Fibroblast of pulmonary artery (primary cell): Measurements from ENCODE around the gene LEMD2.

ENCODE experiments used
- DNase-seq: peaks from one replicate; pipeline ENCODE4 v3.0.0-alpha.2; 2010; ENCODE audit warnings: low read depth
- H3K4me3 ChIP-seq: replicated peaks from 2 replicates; pipeline ENCODE4 v1.5.1; 2011; ENCODE audit warnings: low read depth, mild to moderate bottlenecking, control low read depth, low read length, moderate library complexity
- TF ChIP-seq, protein P1 (sequence below): IDR thresholded peaks from 2 replicates; pipeline ENCODE4 v1.5.1; 2011; ENCODE audit warnings: mild to moderate bottlenecking, control low read depth, low read length, inconsistent platforms; ENCODE audit errors: missing control alignments

Gene LEMD2

DNA sequence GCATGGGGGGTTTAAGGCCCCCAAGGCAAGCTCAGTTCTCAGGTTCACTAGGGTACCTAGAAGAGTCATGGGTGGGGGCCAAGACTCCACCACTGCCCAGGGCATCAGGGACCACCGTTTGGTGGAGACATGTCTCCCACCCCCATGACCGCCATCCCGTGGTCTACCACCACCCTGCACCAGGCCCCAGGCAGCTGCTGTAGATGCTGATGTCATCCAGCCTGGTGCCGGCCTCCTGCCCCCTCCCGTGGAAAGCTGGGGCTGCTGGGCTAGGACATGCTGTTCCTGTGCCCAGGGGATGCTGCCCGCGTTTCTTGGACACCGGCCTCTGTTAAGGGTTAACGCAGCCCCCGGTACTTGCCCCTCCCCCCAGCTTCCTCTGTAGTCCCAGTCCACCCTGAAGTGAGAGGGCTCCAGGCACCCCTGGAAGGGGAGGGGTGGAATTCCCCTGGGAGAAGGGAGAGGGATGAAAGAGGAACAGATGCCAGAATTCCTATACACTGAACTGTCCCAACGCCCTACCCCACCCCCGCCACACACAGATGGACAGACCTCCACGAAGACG, 42.8 kb downstream of the LEMD2 start:
- TF ChIP-seq, protein P1, sequence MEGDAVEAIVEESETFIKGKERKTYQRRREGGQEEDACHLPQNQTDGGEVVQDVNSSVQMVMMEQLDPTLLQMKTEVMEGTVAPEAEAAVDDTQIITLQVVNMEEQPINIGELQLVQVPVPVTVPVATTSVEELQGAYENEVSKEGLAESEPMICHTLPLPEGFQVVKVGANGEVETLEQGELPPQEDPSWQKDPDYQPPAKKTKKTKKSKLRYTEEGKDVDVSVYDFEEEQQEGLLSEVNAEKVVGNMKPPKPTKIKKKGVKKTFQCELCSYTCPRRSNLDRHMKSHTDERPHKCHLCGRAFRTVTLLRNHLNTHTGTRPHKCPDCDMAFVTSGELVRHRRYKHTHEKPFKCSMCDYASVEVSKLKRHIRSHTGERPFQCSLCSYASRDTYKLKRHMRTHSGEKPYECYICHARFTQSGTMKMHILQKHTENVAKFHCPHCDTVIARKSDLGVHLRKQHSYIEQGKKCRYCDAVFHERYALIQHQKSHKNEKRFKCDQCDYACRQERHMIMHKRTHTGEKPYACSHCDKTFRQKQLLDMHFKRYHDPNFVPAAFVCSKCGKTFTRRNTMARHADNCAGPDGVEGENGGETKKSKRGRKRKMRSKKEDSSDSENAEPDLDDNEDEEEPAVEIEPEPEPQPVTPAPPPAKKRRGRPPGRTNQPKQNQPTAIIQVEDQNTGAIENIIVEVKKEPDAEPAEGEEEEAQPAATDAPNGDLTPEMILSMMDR, result no peak
- H3K4me3 ChIP-seq, result no peak overlapping the region
- DNase-seq, result peak; percentile 57

DNA sequence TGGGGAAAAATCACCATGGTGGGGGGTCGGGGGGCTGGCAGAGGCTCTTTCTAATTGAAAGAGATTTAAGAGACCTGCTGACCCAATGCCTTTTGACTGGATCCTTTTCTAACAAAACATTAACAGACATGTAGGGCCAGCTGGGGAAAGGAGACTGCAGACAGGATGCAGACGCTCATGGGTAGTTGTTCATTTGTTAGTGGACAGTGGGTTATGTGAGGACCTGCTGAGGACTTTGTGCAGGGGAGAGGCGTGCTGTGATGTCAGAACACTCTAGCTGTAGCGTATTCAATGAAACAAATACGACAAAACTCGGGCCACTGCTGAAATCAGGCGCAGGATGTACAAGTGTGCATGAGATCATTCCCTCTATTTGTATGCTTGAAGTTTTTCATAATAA, 43.4 kb downstream of the LEMD2 start:
- DNase-seq, result no peak
- TF ChIP-seq, protein P1, result no peak
- no peak overlapping the region for H3K4me3 ChIP-seq

DNA sequence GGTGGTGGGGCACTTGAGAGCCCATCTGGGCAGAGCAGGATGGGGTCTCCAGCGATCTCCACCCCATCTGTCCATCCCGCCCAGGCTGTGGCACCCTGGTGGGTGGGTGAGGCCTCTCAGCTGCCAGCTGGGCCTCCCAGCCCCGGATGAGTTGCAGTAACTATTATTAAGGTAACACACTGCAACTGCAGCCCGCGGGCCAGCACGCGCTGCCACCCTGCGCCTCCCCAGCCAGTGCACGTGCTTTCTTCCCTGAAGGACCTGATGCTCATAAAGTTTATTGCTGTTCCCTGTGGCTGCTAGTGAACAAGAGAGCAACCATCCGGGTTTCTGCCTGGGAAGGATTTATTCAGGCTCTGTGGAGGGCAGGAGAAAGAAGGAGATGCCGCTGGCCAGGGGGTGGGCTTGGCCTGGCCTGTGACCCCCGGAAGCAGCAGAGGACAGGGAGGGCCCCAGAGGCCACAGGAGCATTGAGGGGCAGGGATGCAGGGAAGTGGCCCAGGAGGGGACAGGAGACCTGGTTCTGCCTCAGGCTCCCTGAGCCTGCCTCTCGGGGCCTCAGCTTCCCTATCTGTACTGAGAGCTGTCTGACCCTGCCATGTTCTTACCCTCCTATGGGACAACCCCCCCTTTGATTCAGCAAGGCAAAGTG, 43.9 kb downstream of the LEMD2 start:
- DNase-seq, result no peak
- TF ChIP-seq, protein P1, result no peak
- H3K4me3 ChIP-seq, result no peak overlapping the region

DNA sequence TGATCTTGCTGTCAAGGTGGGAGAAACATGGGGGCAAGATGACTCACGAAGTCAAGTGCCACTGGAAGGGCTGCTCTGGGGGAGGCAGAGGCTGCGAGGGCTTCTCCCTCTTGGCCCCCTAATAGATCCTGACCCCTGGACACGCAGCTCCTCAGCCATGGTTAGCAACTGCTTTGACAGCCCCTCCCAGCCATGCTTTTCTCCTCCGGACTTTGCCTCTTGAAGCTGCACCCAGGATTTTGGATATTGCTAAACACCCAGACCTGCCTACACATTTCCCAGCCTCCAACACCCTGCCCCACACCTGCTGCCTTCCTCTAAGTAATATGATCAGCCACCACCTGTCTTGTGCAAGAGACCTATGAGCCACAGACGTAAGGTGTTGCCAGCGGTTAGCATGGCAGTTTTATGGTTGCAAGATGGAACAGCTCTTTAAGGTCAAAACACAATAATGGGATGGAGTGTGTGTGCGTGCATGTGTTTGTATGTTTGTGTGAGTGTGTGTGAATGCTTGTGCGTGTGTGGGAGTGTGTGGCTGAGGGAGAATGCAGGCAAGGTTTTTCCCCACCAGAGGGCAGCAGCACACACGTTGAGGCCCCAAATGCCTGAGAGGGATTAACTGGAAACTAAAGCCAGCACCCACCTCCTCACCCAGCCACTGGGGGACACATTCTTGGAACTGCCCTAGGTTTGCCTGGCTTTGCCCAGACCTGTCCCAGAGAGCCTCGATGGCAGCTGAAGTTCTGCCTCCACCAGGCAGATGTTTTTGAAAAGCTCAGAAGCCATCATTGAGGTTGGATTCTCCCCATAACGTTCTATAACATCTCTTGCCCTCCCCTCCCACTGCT, 44.7 kb downstream of the LEMD2 start:
- TF ChIP-seq, protein P1, result peak; percentile 98
- no peak overlapping the region for H3K4me3 ChIP-seq
- DNase-seq, result peak; percentile 83

DNA sequence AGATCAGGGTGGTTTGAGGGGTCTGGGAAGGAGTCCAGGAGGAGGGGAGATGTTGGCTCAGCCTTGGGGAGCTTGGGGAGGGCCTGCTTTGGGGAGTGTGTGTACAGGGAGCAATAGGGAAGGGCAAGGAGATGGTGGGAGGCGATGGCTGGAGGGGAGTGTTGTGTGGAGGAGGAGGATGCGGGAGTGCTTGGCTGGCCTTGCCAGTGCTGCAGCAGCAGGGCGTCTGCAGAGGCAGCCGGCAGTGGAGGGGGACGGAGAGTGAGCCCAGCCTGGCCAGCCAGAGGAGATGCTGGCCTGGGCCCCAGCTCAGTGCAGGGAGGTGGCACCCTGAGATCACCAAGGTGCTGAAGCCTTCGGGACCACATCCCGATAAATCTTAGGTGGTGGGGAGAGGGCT, 46.1 kb downstream of the LEMD2 start:
- DNase-seq, result no peak
- TF ChIP-seq, protein P1, result no peak
- no peak overlapping the region for H3K4me3 ChIP-seq

DNA sequence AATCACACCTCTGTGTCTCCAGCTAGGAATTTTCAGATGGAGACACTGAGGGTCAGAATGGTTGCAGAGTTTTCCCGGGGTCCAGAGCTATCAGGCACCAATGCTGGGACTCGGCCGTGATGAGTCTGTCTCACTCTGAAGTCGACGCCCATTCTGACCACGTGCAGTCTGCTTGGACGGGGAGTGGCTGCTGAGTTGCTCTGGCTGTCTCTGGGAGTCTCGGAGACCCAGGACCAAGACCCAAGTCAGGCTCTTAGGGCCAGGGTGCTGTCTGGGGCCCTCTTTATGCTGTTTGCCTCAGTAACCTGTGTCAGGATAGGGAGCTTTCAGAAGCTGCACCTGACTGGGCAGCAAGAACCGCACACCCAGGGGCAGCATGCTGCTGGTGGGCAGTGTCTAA, 46.8 kb downstream of the LEMD2 start:
- no peak overlapping the region for H3K4me3 ChIP-seq
- TF ChIP-seq, protein P1, result no peak
- no peak for DNase-seq
